A673 (cell line): ENCODE measurements around the gene ESPN. TPM values are rescaled to one million over a fixed set of nuclear protein-coding genes. Genes with fewer than 3 reads are reported as not detected.

Experiments used
- BruUV-seq: library from RNA; stranded (reverse); fragments of 400-500 nt; replicated peaks from 2 replicates; lab custom pipeline; 2021; lab: Mats Ljungman, UMichigan
- CTCF ChIA-PET: fragments of 300-600 bp; sonication (Branson Sonifier 250); formaldehyde crosslinking; loops from one replicate; lab custom pipeline; 2022; ENCODE audit warnings: antibody characterized with exemption; lab: Charles Lee
- POLR2A ChIA-PET: fragments of 300-600 bp; sonication (Branson Sonifier 250); formaldehyde crosslinking; loops from one replicate; lab custom pipeline; 2022; ENCODE audit warnings: antibody characterized with exemption; ENCODE audit not compliant: low non-redundant PET; lab: Charles Lee
- DNase-seq: peaks from one replicate; pipeline ENCODE4 v3.0.0-alpha.2; 2015; ENCODE audit warnings: low spot score
- H3K27ac ChIP-seq: fragments of 200-600 bp; sonication (generic); 2 replicates; pipeline ENCODE4 v1.5.1; 2016; ENCODE audit warnings: mixed run types, low read depth, mild to moderate bottlenecking, mixed read lengths, antibody characterized with exemption, low read length; ENCODE audit not compliant: poor library complexity, severe bottlenecking
- H3K27me3 ChIP-seq: fragments of 200-600 bp; sonication (generic); replicated peaks from 2 replicates; pipeline ENCODE4 v1.6.1; 2017; ENCODE audit warnings: mixed run types, low read depth, mild to moderate bottlenecking, mixed read lengths, antibody characterized with exemption, low read length; ENCODE audit not compliant: insufficient read depth, poor library complexity
- H3K36me3 ChIP-seq: fragments of 200-600 bp; sonication (generic); 2 replicates; pipeline ENCODE4 v1.6.1; 2016; ENCODE audit warnings: mixed run types, mild to moderate bottlenecking, mixed read lengths, antibody characterized with exemption, low read length; ENCODE audit not compliant: insufficient read depth, poor library complexity, severe bottlenecking
- H3K4me1 ChIP-seq: fragments of 200-600 bp; sonication (generic); 2 replicates; pipeline ENCODE4 v1.6.1; 2017; ENCODE audit warnings: mixed run types, mild to moderate bottlenecking, mixed read lengths, antibody characterized with exemption, low read length; ENCODE audit not compliant: insufficient read depth, poor library complexity, severe bottlenecking
- H3K4me3 ChIP-seq: fragments of 200-600 bp; sonication (generic); 2 replicates; pipeline ENCODE4 v1.5.1; 2016; ENCODE audit warnings: low read depth, mixed run types, mild to moderate bottlenecking, mixed read lengths, low read length; ENCODE audit not compliant: poor library complexity, severe bottlenecking
- H3K9me3 ChIP-seq: fragments of 200-600 bp; sonication (generic); 2 replicates; pipeline ENCODE4 v1.6.1; 2016; ENCODE audit warnings: mixed run types, low read depth, mild to moderate bottlenecking, mixed read lengths, antibody characterized with exemption, low read length; ENCODE audit not compliant: poor library complexity, severe bottlenecking
- EZH2 ChIP-seq: fragments of 200-600 bp; sonication (generic); IDR thresholded peaks from 2 replicates; pipeline ENCODE4 v1.6.1; 2017; ENCODE audit warnings: borderline replicate concordance, low read depth, mild to moderate bottlenecking, mixed read lengths, antibody characterized with exemption, low read length; ENCODE audit not compliant: poor library complexity, severe bottlenecking
- intact Hi-C: fragments of 100-400 bp; cut with micrococcal nuclease; formaldehyde crosslinking; loops from one replicate; pipeline ENCODE4 v1.10.0; 2022; ENCODE audit not compliant: unreplicated experiment
- total RNA-seq: library from RNA; stranded (reverse); gene quantifications from 2 replicates; pipeline ENCODE4 v1.2.3, GENCODE V29; 2021
- TF ChIP-seq, protein P1 (sequence below): fragments of 300-800, 200-600 bp; sonication (generic); conservative IDR thresholded peaks from 2 replicates; pipeline ENCODE4 v1.5.1; 2017; ENCODE audit warnings: low read depth, mild to moderate bottlenecking, antibody characterized with exemption, low read length, moderate library complexity, mixed read lengths

ESPN gene
- total RNA-seq, 1 experiment from 2014 or later: not detected

DNA sequence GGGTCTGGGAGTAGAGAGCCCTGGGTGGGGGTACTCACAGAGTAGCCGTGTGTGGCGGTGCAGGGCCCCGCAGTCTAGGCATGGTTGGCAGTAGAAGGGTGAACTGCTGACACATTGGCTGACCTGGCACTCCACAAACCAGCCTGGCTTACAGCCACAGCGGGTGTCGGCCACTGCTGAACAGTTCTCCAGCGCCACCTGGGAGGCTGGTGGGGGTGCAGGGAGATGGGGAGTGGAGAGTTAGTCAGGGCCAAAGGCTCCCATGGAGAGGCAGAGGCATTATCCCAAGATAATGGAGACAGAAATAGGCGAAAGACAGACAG is 39.9 kb downstream of the ESPN start:
- CTCF ChIA-PET: no interaction called here
- Histone ChIP-seq H3K36me3 (no peaks in the 10 kb centered on the region), H3K4me3 (no peak overlapping the region), H3K9me3 (no peaks in the 10 kb centered on the region), H3K27ac (no peak overlapping the region), H3K27me3 (peaks cover 4% of the 10 kb centered on the region), H3K4me1 (no peaks in the 10 kb centered on the region)
- no peak for DNase-seq
- intact Hi-C loops: no loop called here
- no peak for TF ChIP-seq EZH2
- TF ChIP-seq, protein P1, sequence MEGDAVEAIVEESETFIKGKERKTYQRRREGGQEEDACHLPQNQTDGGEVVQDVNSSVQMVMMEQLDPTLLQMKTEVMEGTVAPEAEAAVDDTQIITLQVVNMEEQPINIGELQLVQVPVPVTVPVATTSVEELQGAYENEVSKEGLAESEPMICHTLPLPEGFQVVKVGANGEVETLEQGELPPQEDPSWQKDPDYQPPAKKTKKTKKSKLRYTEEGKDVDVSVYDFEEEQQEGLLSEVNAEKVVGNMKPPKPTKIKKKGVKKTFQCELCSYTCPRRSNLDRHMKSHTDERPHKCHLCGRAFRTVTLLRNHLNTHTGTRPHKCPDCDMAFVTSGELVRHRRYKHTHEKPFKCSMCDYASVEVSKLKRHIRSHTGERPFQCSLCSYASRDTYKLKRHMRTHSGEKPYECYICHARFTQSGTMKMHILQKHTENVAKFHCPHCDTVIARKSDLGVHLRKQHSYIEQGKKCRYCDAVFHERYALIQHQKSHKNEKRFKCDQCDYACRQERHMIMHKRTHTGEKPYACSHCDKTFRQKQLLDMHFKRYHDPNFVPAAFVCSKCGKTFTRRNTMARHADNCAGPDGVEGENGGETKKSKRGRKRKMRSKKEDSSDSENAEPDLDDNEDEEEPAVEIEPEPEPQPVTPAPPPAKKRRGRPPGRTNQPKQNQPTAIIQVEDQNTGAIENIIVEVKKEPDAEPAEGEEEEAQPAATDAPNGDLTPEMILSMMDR: no peak
- POLR2A ChIA-PET: no interaction called here
- BruUV-seq: no TSS peak

DNA sequence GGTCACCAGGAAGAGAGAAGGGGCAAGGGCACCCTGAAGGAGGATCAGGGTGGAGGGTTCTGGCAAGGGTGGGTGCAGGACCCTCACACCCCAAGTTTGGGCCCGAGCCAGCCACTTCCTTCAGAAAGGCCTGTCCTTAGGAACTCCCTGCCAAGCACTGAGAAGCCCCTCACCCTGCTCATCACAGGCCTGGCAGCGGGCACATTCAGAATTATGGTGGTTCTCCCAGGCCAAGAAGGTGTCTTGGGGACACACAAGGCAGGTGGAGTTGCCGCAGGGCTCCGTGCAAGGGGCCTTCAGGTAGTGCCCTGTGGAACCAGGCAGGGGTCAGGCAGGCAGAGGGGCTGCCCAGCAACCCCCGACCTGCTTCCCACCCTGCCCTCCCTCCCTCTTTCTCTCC is 40.3 kb downstream of the ESPN start:
- H3K27ac ChIP-seq: no peak overlapping the region
- ChIA-PET CTCF (no interaction called here), POLR2A (no interaction called here)

DNA sequence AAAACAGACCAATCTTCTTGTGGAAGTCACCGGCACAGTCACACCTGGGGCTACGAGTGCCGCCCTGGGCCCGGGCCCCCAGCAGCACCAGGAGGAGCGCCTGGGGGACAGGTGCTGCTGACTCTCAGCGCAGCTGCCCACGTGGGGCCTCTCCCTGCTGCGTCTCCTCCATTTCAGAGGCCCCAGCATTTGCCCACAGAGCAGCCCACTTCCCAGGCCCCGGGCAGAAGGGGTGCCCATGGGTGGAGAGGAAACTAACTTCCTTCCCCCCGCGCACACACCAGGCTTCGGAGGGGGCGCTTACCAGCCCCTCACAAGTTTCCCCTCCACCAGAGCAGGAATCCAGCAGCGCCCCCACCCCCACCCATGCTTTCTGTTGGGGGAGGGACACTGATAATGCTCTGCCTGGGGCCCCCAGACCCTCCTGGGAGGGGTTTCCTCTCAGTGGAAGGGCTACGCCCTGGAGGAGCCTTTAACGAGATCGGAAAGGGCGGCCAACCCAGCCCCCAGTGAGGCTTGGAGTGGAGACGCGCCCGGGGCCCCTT is 41.0 kb downstream of the ESPN start:
- no peak for TF ChIP-seq EZH2
- TF ChIP-seq, protein P1: no peak
- H3K4me3 ChIP-seq: no peak overlapping the region
- H3K4me1 ChIP-seq: no peaks in the 10 kb centered on the region
- no peaks in the 10 kb centered on the region for H3K36me3 ChIP-seq
- H3K9me3 ChIP-seq: no peaks in the 10 kb centered on the region
- intact Hi-C loops: no loop called here
- POLR2A ChIA-PET: no interaction called here
- no peak for DNase-seq
- BruUV-seq: no TSS peak
- CTCF ChIA-PET: no interaction called here
- no peak overlapping the region for H3K27ac ChIP-seq
- H3K27me3 ChIP-seq: no peaks in the 10 kb centered on the region

More for the DNA sequence above, 40.3 kb downstream of the ESPN start:
- H3K36me3 ChIP-seq: no peaks in the 10 kb centered on the region
- H3K27me3 ChIP-seq: no peaks in the 10 kb centered on the region
- TF ChIP-seq EZH2: no peak
- TF ChIP-seq, protein P1: no peak
- DNase-seq: no peak
- no peaks in the 10 kb centered on the region for H3K9me3 ChIP-seq
- H3K4me1 ChIP-seq: no peaks in the 10 kb centered on the region
- H3K4me3 ChIP-seq: no peak overlapping the region
- no TSS peak for BruUV-seq
- intact Hi-C loops: no loop called here
